Measurements from ENCODE around the gene GPC6.

The GPC6 gene

DNA sequence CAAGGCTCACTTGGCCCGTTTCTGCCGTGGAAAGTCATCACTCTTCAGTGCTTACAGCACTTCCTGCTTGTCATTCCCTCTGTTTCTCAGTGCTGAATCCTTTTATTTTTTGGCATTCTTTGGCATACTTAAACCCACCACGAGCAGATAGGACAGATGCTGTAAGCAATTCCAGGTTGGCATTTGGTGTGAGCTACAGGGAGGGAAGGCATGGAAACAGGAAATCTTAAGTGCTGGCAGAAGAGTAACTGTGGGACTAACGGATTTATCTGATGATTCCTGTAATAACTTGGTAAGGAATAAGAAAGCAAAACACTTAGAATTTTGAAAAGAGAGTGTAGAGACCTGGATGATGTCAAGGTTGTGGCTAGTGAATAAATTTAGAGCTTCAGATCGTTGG is 273.4 kb downstream of the GPC6 start:
- Histone ChIP-seq H3K4me1 (ENCODE audit: control insufficient read depth, insufficient read depth, low read length, poor library complexity, severe bottlenecking) (no peaks in the 10 kb centered on the region), H3K9me3 (ENCODE audit: control insufficient read depth, low read length) (no peaks in the 10 kb centered on the region), H3K36me3 (ENCODE audit: control insufficient read depth, insufficient read depth, low read length) (no peaks in the 10 kb centered on the region), H3K27ac (ENCODE audit: low read depth, low read length, severe bottlenecking) (no peak overlapping the region), H3K4me3 (ENCODE audit: extremely low read depth, insufficient read depth, low read length, poor library complexity, severe bottlenecking) (no peak overlapping the region)
- WGBS, 2 experiments (ENCODE audit: insufficient coverage in 2 of 2) = 82 to 88% methylated on average over 5 of the region's 5 CpGs

DNA sequence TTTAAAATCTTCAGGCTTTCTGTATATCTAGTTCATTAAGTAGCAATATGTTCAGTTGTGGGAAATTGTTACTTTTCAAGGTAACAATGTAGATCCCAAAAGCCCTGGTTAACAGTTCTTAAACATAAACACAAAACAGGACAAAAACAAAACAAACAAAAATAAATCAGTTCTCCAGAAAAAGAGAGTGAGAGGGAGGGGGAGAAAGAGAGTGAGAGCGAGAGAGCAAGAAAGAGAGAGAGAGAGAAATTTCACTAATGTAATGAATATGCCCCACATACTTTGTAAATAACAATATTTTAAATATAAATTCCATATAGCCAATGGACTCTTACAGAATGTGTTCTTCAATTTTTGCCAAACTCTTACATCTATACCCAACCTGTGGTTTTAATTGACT is 275.5 kb downstream of the GPC6 start:
- H3K36me3 ChIP-seq (ENCODE audit: control insufficient read depth, insufficient read depth, low read length) = no peaks in the 10 kb centered on the region
- no peak overlapping the region for H3K27ac ChIP-seq (ENCODE audit: low read depth, low read length, severe bottlenecking)
- no peak overlapping the region for H3K4me3 ChIP-seq (ENCODE audit: extremely low read depth, insufficient read depth, low read length, poor library complexity, severe bottlenecking)
- no CpG with 5 or more reads among the region's 1 CpG for WGBS, 2 experiments (ENCODE audit: insufficient coverage in 2 of 2)
- no peaks in the 10 kb centered on the region for H3K4me1 ChIP-seq (ENCODE audit: control insufficient read depth, insufficient read depth, low read length, poor library complexity, severe bottlenecking)
- H3K9me3 ChIP-seq (ENCODE audit: control insufficient read depth, low read length) = no peaks in the 10 kb centered on the region

DNA sequence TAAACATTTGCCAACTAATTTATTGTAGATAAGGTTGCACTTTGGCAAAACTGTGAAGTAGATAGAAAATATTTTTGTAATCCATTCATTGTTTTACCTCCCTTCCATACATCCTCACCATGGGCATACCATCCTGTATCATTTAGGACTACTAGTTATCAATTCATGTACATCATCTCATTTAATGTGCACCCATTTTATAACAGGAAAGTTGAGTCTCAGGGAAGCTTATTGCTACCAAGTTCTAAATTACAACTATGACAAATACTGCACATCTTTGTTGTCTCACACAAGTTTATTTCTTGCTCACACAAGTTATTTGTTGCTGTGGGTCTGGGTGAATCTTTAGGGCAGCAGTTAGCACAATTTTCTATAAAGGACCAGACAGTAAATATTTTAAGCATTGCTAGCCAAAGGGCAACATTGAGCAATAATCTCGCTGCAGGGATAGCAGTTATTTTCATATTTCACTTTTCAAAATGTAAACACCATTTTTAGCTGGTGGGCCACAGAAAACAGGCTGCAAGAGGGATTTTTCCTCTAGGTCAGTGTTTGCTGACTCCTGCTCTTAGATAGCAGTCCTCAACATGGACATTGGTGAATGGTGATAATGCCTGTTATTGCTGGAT is 276.5 kb downstream of the GPC6 start:
- Histone ChIP-seq H3K4me1 (ENCODE audit: control insufficient read depth, insufficient read depth, low read length, poor library complexity, severe bottlenecking) (no peaks in the 10 kb centered on the region), H3K9me3 (ENCODE audit: control insufficient read depth, low read length) (no peaks in the 10 kb centered on the region), H3K27ac (ENCODE audit: low read depth, low read length, severe bottlenecking) (no peak overlapping the region), H3K36me3 (ENCODE audit: control insufficient read depth, insufficient read depth, low read length) (no peaks in the 10 kb centered on the region), H3K4me3 (ENCODE audit: extremely low read depth, insufficient read depth, low read length, poor library complexity, severe bottlenecking) (no peak overlapping the region)
- WGBS, 2 experiments (ENCODE audit: insufficient coverage in 2 of 2) = 88 to 89% methylated on average over 1 of the region's 1 CpG

DNA sequence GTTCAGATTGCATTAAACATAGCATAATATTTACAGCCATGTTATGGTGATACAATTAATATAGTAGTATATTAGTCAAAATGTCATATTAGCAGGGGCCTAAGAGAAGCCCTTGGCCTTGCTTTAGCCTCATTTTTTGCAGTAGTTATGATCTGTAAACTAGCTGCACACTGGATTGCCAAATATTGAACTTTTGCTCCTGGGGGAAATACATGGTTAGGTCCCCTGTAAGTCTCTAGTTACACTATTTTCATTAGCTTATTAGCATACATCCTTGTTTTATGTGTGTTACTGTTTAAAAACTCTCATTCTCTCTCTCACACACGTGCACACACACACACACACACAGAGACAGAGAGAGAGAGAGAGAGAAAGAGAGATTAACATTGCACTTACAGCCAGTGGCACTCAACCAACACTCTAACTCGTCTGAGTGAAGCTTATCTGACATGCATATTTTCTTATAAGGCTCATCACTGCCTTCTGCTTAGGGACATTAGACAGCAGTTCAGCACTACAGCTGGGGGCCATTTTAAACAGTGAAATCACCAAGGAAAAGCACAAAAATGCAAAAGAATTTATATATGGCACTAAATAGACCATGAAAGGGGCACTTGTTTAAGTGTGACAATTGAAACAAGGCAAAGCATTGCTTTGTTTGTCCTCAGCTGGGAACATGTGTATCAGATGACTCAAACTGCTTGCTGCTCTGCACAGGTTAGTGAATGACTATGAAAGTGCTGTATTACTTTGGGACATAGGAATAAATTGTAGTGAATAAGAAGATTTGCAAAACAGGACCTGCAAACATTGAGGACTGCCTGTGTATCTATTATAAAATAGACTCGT is 278.7 kb downstream of the GPC6 start:
- WGBS, 2 experiments (ENCODE audit: insufficient coverage in 2 of 2) = 100% methylated on average over 1 of the region's 3 CpGs; no CpG with 5 or more reads in 1 of the 2 experiments
- H3K36me3 ChIP-seq (ENCODE audit: control insufficient read depth, insufficient read depth, low read length) = no peaks in the 10 kb centered on the region
- no peaks in the 10 kb centered on the region for H3K9me3 ChIP-seq (ENCODE audit: control insufficient read depth, low read length)
- H3K4me1 ChIP-seq (ENCODE audit: control insufficient read depth, insufficient read depth, low read length, poor library complexity, severe bottlenecking) = no peaks in the 10 kb centered on the region
- H3K4me3 ChIP-seq (ENCODE audit: extremely low read depth, insufficient read depth, low read length, poor library complexity, severe bottlenecking) = no peak overlapping the region
- no peak overlapping the region for H3K27ac ChIP-seq (ENCODE audit: low read depth, low read length, severe bottlenecking)

DNA sequence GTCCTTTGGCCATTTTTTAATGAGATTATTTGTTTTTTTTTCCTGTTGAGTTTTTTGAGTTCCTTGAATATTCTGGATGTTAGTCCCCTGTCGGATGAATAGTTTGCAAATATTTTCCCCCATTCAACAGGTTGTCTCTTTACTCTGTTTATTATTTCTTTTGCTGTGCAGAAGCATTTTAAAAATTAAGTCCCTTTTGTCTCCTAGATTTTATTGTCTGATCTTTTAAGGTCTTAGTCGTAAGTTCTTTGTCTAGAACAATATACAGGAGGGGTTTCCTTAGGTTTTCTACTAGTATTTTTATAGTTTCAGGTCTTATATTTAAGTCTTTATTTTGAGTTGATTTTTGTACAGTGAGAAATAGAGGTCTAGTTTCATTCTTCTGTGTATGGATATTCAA is 284.4 kb downstream of the GPC6 start:
- no CpG with 5 or more reads among the region's 2 CpGs for WGBS, 2 experiments (ENCODE audit: insufficient coverage in 2 of 2)
- Histone ChIP-seq H3K36me3 (ENCODE audit: control insufficient read depth, insufficient read depth, low read length) (no peaks in the 10 kb centered on the region), H3K4me1 (ENCODE audit: control insufficient read depth, insufficient read depth, low read length, poor library complexity, severe bottlenecking) (no peaks in the 10 kb centered on the region), H3K27ac (ENCODE audit: low read depth, low read length, severe bottlenecking) (no peak overlapping the region), H3K9me3 (ENCODE audit: control insufficient read depth, low read length) (no peaks in the 10 kb centered on the region), H3K4me3 (ENCODE audit: extremely low read depth, insufficient read depth, low read length, poor library complexity, severe bottlenecking) (no peak overlapping the region)

DNA sequence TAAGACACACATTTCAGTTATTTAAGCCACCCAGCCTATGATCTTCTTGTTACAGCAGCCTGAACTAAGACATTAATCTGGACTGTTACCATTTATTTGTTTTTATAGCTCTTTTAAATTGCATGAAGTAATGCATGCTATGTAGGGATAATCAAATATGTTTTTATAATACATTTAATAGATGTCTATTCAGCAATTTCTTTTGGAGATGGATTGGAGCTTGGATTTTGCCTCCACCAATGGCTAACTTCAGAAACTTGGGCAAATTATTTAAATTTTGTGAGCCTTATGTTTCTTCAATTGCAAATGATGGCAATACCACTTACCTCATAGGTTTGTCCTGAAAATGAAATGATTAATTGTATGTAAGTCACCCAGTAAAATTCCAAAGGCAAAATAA is 288.7 kb downstream of the GPC6 start:
- Histone ChIP-seq H3K4me1 (ENCODE audit: control insufficient read depth, insufficient read depth, low read length, poor library complexity, severe bottlenecking) (no peaks in the 10 kb centered on the region), H3K36me3 (ENCODE audit: control insufficient read depth, insufficient read depth, low read length) (no peaks in the 10 kb centered on the region), H3K9me3 (ENCODE audit: control insufficient read depth, low read length) (no peaks in the 10 kb centered on the region), H3K4me3 (ENCODE audit: extremely low read depth, insufficient read depth, low read length, poor library complexity, severe bottlenecking) (no peak overlapping the region), H3K27ac (ENCODE audit: low read depth, low read length, severe bottlenecking) (no peak overlapping the region)

DNA sequence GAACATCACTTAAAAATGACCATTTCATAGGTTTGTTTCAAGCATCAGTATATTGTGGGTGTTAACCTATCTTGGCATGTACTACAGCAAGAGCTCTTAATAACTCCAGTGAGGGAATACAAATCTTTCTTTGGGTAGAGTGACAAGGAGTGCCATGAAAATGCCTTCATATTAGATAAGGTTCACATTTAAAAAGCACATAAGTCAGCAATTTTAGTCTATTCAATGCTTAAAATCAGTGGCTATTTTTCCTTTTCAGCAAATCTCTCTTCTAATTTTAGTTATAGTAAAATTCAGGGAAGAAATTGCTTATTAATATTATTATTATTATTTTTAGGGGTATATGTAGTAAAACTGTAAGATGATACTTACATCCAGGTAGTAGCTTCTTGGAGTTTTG is 291.1 kb downstream of the GPC6 start:
- Histone ChIP-seq H3K4me1 (ENCODE audit: control insufficient read depth, insufficient read depth, low read length, poor library complexity, severe bottlenecking) (peaks cover 2% of the 10 kb centered on the region), H3K9me3 (ENCODE audit: control insufficient read depth, low read length) (no peaks in the 10 kb centered on the region), H3K4me3 (ENCODE audit: extremely low read depth, insufficient read depth, low read length, poor library complexity, severe bottlenecking) (no peak overlapping the region), H3K27ac (ENCODE audit: low read depth, low read length, severe bottlenecking) (no peak overlapping the region), H3K36me3 (ENCODE audit: control insufficient read depth, insufficient read depth, low read length) (no peaks in the 10 kb centered on the region)

DNA sequence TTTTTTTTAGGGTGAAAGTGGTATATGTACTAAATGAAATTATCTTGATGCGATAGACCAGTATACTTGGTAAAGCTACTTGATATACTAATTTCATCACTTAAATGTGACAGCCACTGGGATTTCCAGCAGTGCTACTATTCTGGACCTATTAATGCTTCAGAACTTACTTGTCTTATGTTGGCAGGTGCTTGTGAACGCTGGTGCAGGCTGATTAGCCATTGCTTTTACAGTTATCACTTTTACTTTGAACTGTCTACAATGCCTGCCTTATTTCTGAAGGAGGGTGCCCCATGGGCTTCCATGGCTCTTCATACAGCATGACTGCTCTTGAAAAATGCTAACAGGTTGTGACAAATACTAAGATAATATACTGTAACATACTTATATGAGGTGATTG is 294.7 kb downstream of the GPC6 start:
- no peaks in the 10 kb centered on the region for H3K36me3 ChIP-seq (ENCODE audit: control insufficient read depth, insufficient read depth, low read length)
- peaks cover 2% of the 10 kb centered on the region for H3K4me1 ChIP-seq (ENCODE audit: control insufficient read depth, insufficient read depth, low read length, poor library complexity, severe bottlenecking)
- H3K4me3 ChIP-seq (ENCODE audit: extremely low read depth, insufficient read depth, low read length, poor library complexity, severe bottlenecking) = no peak overlapping the region
- H3K9me3 ChIP-seq (ENCODE audit: control insufficient read depth, low read length) = no peaks in the 10 kb centered on the region
- 100% methylated on average over 1 of the region's 2 CpGs; no CpG with 5 or more reads in 1 of the 2 experiments for WGBS, 2 experiments (ENCODE audit: insufficient coverage in 2 of 2)
- no peak overlapping the region for H3K27ac ChIP-seq (ENCODE audit: low read depth, low read length, severe bottlenecking)

DNA sequence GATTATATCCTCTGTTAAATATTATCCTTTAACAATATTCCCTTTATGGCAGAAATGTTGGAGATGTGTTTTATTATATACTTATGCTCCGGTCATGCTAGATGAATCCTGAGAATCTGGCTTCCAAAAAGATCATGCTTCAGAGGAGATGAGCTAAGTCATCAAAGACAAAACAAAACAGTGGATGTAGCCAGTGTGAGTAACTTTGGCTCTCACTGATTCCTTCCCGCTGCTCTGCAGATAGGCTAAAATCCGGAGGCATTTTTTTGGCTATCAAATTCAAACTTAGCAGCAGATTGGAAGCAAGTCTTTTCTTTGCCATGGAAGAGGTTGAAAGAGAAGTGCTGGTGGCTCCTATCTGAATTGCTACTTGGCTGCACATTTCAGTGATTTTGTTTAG is 295.9 kb downstream of the GPC6 start:
- Histone ChIP-seq H3K36me3 (ENCODE audit: control insufficient read depth, insufficient read depth, low read length) (no peaks in the 10 kb centered on the region), H3K27ac (ENCODE audit: low read depth, low read length, severe bottlenecking) (no peak overlapping the region), H3K9me3 (ENCODE audit: control insufficient read depth, low read length) (no peaks in the 10 kb centered on the region), H3K4me1 (ENCODE audit: control insufficient read depth, insufficient read depth, low read length, poor library complexity, severe bottlenecking) (peaks cover 2% of the 10 kb centered on the region), H3K4me3 (ENCODE audit: extremely low read depth, insufficient read depth, low read length, poor library complexity, severe bottlenecking) (no peak overlapping the region)
- 44 to 63% methylated on average over 2 to 3 of the region's 3 CpGs for WGBS, 2 experiments (ENCODE audit: insufficient coverage in 2 of 2)

DNA sequence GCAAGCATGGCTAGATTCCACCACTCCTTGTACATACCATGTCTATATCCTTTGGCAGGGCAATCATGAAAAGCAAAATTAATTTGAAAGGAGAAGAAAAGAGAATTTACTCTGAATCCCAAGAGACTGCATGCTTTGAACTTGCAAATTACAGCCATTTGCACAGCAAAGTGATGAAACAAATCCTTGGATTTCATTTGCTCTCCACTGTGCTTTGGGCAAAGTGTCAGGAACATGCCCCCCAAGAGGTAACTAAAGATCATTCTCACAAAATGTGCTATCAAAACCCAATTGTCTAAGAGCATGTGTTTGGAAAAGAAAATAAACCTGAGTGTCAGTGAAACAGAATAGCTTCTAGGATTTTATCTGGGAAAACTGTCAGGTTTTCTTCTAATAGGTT is 298.5 kb downstream of the GPC6 start:
- no peak overlapping the region for H3K4me3 ChIP-seq (ENCODE audit: extremely low read depth, insufficient read depth, low read length, poor library complexity, severe bottlenecking)
- H3K9me3 ChIP-seq (ENCODE audit: control insufficient read depth, low read length) = no peaks in the 10 kb centered on the region
- H3K36me3 ChIP-seq (ENCODE audit: control insufficient read depth, insufficient read depth, low read length) = no peaks in the 10 kb centered on the region
- no peak overlapping the region for H3K27ac ChIP-seq (ENCODE audit: low read depth, low read length, severe bottlenecking)
- H3K4me1 ChIP-seq (ENCODE audit: control insufficient read depth, insufficient read depth, low read length, poor library complexity, severe bottlenecking) = peaks cover 2% of the 10 kb centered on the region

DNA sequence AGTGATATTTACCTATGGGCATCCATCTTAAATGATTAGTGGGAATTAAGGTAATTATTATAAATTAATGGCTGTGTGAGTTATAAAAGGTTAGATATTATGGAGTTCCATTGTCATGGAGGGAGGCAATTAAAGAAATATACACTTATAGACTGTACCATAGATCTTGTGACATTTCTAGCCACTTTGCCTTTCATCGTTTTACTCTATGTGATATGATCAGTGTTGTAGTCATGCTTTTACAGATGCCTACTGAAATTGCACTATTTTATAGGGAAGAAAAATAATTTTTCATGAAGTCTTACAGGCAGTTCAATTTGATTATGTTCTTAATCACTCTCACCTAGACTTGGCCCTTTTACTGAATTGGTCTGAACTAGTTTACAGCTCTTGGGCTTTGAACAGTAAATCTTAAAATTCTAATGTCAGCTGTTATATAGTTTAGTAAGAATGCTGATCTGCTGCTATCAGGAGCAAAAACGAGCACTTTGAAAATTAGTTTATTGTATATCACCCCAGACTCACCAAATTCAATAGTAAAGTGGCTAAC is 301.2 kb downstream of the GPC6 start:
- whole genome bisulfite sequencing, 2 experiments (ENCODE audit: insufficient coverage in 2 of 2) = no CpG with 5 or more reads among the region's 2 CpGs
- H3K4me3 ChIP-seq (ENCODE audit: extremely low read depth, insufficient read depth, low read length, poor library complexity, severe bottlenecking) = no peak overlapping the region
- no peak overlapping the region for H3K27ac ChIP-seq (ENCODE audit: low read depth, low read length, severe bottlenecking)
- H3K36me3 ChIP-seq (ENCODE audit: control insufficient read depth, insufficient read depth, low read length) = no peaks in the 10 kb centered on the region
- no peaks in the 10 kb centered on the region for H3K9me3 ChIP-seq (ENCODE audit: control insufficient read depth, low read length)
- H3K4me1 ChIP-seq (ENCODE audit: control insufficient read depth, insufficient read depth, low read length, poor library complexity, severe bottlenecking) = no peaks in the 10 kb centered on the region
